GM12874 (cell line): ENCODE results near the gene KRTAP12-2.
"Not testable (repeated sequence)": the region's sequence is repeated elsewhere in the genome, so short reads cannot be mapped to it uniquely, and the experiment has no call there.

Source experiments
- CTCF ChIP-seq: IDR thresholded peaks from 2 replicates; pipeline ENCODE4 v1.5.1; 2011; ENCODE audit warnings: low read depth, mild to moderate bottlenecking, control low read depth, low read length, moderate library complexity; ENCODE audit not compliant: insufficient read depth

KRTAP12-2 gene

GRCh38 chr21:44700101-44701022, 33.6 kb upstream of the KRTAP12-2 start:
- TF ChIP-seq CTCF = no peak

GRCh38 chr21:44699502-44700001, 32.8 kb upstream of the KRTAP12-2 start:
- TF ChIP-seq CTCF = no peak

GRCh38 chr21:44697811-44698734, 31.3 kb upstream of the KRTAP12-2 start:
- TF ChIP-seq CTCF = no peak

- not testable (repeated sequence) for TF ChIP-seq CTCF
Observed at GRCh38 chr21:44697172-44697810, 30.6 kb upstream of the KRTAP12-2 start, which contains the start of gene KRTAP10-12. Gene KRTAP10-12 (plus strand): TSS chr21:44697172. CDS start chr21:44697202, 30 bp downstream.

- TF ChIP-seq CTCF = no peak
Observed at GRCh38 chr21:44696572-44696971, 29.8 kb upstream of the KRTAP12-2 start.

GRCh38 chr21:44695641-44696040, 28.9 kb upstream of the KRTAP12-2 start:
- TF ChIP-seq CTCF = no peak
